Measurements from ENCODE around the gene KLK15.

Gene KLK15, protein sequence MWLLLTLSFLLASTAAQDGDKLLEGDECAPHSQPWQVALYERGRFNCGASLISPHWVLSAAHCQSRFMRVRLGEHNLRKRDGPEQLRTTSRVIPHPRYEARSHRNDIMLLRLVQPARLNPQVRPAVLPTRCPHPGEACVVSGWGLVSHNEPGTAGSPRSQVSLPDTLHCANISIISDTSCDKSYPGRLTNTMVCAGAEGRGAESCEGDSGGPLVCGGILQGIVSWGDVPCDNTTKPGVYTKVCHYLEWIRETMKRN

DNA sequence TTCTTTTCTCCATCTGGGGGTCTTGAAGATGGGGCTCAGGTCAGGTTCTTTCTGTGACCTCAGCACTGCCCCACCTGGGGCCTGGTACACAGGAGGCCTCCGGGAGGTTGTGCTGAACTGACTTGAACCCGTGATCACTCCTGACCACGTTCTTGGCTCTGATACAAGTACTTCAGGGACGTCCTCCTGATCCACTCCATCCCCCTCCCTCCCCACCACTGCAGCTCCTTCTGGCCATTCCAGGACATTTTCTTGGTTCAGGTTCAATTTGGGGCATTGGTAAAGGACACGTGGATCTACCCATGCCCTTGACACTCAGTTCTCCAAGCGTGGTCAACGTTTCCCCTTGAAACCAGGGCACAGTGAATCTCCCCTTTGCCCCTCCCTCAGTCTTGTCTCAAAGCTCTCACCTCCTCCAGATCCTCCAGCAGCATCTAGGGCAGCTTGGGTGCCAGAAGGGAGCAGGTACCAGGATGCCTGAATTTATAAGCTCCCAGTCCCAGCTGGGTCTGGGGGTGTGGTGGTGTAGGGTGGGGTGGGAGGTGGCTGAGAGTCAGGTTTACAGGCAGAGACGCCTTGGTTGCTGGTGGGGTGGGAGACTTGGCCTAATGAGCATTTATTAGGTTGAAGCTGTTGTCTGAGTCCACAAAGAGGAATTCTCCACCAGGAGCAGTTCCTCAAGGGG lies at the start of gene KLK15:
KLK15 (minus strand) TSS at position 458 of the 685 bp plus-strand sequence. CDS start 2,082 bp downstream, outside the sequence.
- no peak for DNase-seq (ENCODE audit: low read depth)

- no peak for DNase-seq (ENCODE audit: low read depth)
Observed at GRCh38 chr19:50882188-50882587, 48.8 kb upstream of the KLK15 start.

GRCh38 chr19:50880241-50880640 lies 46.9 kb upstream of the KLK15 start:
- no peak for DNase-seq (ENCODE audit: low read depth)

GRCh38 chr19:50878851-50879250 lies 45.5 kb upstream of the KLK15 start:
- DNase-seq (ENCODE audit: low read depth), result no peak

- no peak for DNase-seq (ENCODE audit: low read depth)
Observed at GRCh38 chr19:50877338-50877737, 44.0 kb upstream of the KLK15 start.

GRCh38 chr19:50876456-50876855 lies 43.1 kb upstream of the KLK15 start:
- no peak for DNase-seq (ENCODE audit: low read depth)

GRCh38 chr19:50875795-50876422 lies 42.5 kb upstream of the KLK15 start:
- no peak for DNase-seq (ENCODE audit: low read depth)

DNA sequence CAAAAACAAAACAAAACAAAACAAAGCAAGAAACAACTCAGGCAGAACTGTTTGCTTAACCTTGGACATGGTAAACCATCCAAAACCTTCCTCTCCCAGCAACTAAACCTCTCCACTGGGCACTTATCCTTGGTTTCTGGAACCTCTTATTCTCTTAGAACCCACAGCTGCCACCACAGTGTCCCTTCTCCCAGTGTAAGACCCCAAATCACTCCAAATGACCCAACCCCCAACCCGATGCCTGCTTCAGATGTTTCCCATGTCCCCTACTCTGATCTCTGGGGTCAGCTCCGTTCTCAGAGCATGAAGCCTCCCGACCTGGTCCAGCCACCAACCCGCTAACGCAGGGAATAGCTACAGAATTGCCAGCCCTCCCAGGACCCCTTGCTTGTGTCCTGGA lies 40.8 kb upstream of the KLK15 start:
- DNase-seq (ENCODE audit: low read depth), result no peak

GRCh38 chr19:50873056-50873455 lies 39.7 kb upstream of the KLK15 start, which contains the start of gene KLK2:
KLK2 (plus strand) TSS chr19:50873439; CDS start chr19:50873474, 35 bp downstream.
- no peak for DNase-seq (ENCODE audit: low read depth)

- no peak for DNase-seq (ENCODE audit: low read depth)
Observed at GRCh38 chr19:50870417-50871089, 37.2 kb upstream of the KLK15 start.

DNA sequence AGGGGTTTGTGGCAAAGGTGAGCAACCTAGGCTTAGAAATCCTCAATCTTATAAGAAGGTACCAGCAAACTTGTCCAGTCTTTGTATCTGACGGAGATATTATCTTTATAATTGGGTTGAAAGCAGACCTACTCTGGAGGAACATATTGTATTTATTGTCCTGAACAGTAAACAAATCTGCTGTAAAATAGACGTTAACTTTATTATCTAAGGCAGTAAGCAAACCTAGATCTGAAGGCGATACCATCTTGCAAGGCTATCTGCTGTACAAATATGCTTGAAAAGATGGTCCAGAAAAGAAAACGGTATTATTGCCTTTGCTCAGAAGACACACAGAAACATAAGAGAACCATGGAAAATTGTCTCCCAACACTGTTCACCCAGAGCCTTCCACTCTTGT lies 36.1 kb upstream of the KLK15 start:
- DNase-seq (ENCODE audit: low read depth), result no peak

GRCh38 chr19:50861496-50862286 lies 28.3 kb upstream of the KLK15 start:
- DNase-seq (ENCODE audit: low read depth), result no peak

DNA sequence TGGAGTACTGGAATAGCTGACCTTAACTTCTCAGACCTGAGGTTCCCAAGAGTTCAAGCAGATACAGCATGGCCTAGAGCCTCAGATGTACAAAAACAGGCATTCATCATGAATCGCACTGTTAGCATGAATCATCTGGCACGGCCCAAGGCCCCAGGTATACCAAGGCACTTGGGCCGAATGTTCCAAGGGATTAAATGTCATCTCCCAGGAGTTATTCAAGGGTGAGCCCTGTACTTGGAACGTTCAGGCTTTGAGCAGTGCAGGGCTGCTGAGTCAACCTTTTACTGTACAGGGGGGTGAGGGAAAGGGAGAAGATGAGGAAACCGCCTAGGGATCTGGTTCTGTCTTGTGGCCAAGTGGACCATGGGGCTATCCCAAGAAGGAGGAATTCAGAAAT lies 27.6 kb upstream of the KLK15 start:
- no peak for DNase-seq (ENCODE audit: low read depth)

- DNase-seq (ENCODE audit: low read depth), result no peak
Observed at GRCh38 chr19:50859849-50860248, 26.5 kb upstream of the KLK15 start.

DNA sequence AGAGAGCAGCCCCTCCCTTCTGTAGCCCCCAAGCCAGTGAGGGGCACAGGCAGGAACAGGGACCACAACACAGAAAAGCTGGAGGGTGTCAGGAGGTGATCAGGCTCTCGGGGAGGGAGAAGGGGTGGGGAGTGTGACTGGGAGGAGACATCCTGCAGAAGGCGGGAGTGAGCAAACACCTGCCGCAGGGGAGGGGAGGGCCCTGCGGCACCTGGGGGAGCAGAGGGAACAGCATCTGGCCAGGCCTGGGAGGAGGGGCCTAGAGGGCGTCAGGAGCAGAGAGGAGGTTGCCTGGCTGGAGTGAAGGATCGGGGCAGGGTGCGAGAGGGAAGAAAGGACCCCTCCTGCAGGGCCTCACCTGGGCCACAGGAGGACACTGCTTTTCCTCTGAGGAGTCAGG lies 25.5 kb upstream of the KLK15 start:
- DNase-seq (ENCODE audit: low read depth), result no peak

- DNase-seq (ENCODE audit: low read depth), result no peak
Observed at GRCh38 chr19:50857366-50857765, 24.0 kb upstream of the KLK15 start.

DNA sequence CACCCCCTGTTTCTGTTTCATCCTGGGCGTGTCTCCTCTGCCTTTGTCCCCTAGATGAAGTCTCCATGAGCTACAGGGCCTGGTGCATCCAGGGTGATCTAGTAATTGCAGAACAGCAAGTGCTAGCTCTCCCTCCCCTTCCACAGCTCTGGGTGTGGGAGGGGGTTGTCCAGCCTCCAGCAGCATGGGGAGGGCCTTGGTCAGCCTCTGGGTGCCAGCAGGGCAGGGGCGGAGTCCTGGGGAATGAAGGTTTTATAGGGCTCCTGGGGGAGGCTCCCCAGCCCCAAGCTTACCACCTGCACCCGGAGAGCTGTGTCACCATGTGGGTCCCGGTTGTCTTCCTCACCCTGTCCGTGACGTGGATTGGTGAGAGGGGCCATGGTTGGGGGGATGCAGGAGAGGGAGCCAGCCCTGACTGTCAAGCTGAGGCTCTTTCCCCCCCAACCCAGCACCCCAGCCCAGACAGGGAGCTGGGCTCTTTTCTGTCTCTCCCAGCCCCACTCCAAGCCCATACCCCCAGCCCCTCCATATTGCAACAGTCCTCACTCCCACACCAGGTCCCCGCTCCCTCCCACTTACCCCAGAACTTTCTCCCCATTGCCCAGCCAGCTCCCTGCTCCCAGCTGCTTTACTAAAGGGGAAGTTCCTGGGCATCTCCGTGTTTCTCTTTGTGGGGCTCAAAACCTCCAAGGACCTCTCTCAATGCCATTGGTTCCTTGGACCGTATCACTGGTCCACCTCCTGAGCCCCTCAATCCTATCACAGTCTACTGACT lies 21.4 kb upstream of the KLK15 start, which contains the start of gene KLK3:
KLK3 (plus strand) TSS at position 280 of the 775 bp plus-strand sequence; CDS start at position 321, 41 bp downstream.
- no peak for DNase-seq (ENCODE audit: low read depth)

GRCh38 chr19:50851620-50852019 lies 18.2 kb upstream of the KLK15 start:
- no peak for DNase-seq (ENCODE audit: low read depth)

GRCh38 chr19:50850738-50851137 lies 17.4 kb upstream of the KLK15 start:
- no peak for DNase-seq (ENCODE audit: low read depth)

DNA sequence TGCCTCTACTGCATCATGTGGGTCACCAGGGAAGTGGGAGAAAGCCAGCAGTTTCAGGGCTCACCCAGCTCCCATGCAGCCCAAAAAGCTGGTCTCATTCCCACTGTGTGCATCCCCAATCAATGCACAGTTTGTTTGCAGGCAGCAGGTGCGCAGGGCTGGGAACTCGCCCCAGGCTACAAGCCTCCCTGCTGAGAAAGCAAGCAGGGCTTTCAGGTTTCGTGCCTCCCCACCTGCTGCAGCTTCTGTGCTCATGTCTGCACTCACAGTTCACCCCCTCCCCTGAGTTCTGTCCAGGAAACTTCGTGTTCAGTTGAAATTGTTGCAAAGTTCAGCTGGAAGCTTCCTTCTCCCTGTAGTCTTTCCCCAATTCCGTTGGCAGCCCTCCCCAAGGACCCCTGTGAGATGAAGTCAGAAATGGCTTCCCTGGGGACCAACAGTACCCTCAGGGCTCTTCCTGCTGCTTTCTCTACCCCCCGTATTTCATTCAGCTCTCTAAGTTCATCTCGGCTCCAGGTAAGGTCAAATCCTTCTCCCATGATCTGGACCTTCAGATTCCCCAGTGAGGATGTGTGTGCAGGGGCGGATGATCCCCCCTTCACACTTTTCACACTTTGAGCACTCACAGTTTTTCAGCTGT lies 11.0 kb upstream of the KLK15 start:
- no peak for DNase-seq (ENCODE audit: low read depth)
